ENCODE measurements around the gene SMAD9.
"Not testable (repeated sequence)": the region's sequence is repeated elsewhere in the genome, so short reads cannot be mapped to it uniquely, and the experiment has no call there.

SMAD9 gene

DNA sequence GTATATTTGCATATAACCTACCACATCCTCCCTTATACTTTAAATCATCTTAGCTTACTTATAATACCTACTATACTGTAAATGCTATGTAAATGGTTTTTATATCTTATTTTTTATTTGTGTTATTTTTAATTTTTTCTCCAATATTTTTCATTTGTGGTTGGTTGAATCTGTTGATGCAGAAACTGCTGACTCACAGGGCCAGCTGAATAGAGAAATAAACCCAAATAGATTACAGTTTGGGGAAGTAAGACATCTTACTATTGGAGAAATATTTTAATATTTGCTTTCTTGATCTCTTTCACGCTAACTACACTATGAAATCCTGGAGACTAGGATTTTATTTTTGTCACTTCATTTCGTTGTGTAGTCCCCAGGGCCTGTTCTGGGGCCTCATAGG, 7.1 kb downstream of the SMAD9 start:
- H3K27ac ChIP-seq: no peak overlapping the region
- DNase-seq (ENCODE audit: low read depth, low spot score): no peak

DNA sequence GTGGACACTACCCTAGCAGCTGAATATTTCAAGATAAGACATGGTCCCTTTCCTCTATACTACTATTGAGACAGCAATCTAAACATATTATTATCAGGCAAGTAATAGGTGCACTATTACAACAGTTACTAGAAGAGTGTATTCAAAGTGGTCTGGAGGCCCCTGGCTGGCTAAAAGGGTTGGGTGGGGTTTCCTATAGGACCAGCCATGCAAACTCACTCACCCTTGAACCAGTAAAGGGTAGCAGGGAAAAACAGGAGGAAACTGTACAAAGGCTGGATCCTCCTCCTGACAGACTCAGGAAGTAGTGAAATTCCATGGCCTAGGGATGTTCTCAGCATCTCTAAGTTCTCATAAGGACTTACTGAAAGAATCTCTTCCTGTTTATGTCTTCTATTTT, 7.7 kb downstream of the SMAD9 start:
- no peak for DNase-seq (ENCODE audit: low read depth, low spot score)
- no peak overlapping the region for H3K27ac ChIP-seq

DNA sequence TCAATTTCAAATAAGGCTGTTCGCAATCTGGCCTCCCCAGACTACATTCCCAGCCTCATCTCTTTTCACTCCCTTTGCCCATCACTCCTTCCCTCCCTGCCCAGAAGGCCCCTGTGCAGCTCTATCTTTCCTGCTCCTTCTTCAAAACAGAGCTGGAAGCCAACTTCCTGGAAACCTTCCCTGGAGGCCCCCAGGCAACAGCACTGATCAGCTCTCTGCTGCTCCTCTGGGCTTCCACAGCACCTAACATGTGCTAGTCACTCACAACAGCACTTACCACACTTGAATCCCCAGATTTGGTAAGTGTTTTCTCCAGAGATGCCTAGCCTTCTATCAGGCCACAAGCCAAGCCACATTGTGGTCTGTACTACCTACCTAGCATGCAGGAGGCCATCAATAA, 9.5 kb downstream of the SMAD9 start:
- no peak for DNase-seq (ENCODE audit: low read depth, low spot score)
- H3K27ac ChIP-seq: no peak overlapping the region

DNA sequence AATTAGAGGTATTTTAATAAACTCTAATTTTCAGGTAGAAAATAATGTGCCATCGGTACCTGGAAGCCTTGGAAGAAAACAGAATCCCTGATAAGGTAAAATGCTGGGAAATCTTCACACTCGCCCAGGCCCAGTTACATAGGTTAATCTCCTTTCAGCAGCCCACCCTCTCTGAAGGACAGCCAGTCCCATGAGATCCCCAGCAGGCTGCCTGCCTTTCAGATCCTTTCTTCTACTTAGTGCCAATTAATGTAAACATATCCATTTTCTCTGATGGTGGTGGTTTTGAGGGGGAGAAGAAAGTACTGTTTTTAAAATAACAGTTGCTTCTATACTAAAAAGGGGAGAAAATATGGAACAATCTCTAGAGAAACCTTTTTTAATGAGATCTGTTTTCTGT, 12.2 kb downstream of the SMAD9 start:
- no peak overlapping the region for H3K27ac ChIP-seq
- no peak for DNase-seq (ENCODE audit: low read depth, low spot score)

DNA sequence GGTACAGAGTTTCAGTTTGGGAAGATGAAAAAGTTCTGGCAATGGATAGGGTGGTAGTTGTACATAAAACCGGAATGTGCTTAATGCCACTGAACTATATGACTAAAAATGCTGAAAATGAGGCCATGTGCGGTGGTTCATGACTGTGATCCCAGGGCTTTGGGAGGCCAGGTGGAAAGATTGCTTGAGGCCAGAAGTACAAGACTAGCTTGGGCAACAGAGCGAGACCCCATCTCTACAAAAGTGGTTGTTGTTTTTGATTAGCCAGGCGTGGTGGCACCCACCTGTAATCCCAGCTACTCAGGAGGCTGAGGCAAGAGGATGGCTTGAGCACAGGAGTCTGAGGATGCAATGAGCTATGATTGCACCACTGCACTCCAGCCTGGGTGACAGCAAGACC, 12.8 kb downstream of the SMAD9 start:
- no peak overlapping the region for H3K27ac ChIP-seq
- no peak for DNase-seq (ENCODE audit: low read depth, low spot score)

DNA sequence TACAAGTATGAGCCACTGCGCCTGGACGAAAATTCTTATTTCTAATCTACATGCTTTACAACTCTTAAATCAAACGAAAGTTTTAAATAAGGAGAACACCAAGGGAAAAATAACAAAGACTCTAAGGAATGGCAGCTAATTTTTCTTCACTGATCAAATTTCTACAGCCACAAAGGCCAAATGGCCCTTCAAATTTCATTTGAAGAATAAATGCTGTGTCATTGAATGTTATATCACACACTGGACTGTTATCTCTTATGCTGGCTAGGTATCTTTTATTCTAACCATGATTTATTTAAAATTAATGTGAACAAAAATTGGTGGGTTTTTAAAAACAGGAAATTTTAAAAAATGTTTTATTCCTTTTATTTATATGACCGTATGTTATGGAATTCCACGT, 14.1 kb downstream of the SMAD9 start:
- DNase-seq (ENCODE audit: low read depth, low spot score): no peak
- no peak overlapping the region for H3K27ac ChIP-seq

DNA sequence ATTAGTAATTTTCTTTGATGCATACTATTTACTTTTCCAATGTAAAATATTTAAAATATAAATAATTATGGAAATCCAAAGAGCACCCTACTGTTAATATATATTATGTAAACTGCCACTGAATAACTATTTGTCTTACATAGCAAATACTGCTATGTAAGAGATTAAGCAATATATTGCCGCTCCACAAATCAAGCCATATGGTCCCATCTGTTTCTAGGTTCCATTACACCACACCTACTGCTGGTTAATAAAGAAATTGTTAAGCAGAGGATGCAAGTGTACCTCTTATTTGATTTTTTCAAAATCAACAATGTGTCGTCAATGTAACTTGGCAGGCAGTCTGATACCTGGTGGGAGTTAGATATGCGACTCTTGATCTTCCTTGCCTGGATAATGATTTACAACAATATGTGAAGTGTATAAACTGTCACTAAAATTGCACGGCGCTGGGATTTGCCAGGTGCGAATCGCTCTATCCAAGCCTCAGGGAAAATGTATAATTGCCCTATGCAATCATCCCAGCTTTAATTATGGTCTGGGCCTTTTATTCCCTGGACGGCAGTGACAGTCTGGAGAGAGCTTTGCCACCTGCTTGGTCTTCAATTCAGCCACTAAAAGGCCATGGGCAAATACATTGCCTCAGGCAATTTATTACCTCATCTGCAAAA, 16.0 kb downstream of the SMAD9 start:
- no peak overlapping the region for H3K27ac ChIP-seq
- no peak for DNase-seq (ENCODE audit: low read depth, low spot score)

DNA sequence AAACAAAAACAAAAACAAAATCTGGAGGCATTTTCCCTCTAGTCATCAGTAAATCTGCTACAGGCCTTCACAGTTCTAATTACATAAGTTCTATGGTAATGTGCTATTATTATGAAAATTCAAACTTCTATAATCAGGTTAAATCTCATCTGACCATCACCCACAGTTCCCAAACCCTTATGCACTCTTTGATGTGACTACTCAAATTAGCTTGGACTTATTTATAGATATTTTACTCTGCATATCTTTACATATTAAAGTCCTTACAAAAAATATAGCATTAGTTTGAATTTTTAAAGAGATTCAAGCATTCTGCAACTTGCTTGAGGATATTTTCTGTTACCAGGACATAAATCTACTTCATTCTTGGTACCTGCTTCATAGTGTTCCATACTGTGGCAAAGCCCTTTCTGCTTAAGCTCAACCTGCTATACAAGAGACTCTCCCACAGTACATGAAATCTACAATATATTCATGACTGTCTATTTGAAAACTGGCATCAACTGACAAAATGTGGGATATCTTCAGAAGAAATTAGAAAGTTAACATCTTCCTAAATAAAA, 22.9 kb downstream of the SMAD9 start:
- H3K27ac ChIP-seq: no peak overlapping the region
- DNase-seq (ENCODE audit: low read depth, low spot score): no peak

DNA sequence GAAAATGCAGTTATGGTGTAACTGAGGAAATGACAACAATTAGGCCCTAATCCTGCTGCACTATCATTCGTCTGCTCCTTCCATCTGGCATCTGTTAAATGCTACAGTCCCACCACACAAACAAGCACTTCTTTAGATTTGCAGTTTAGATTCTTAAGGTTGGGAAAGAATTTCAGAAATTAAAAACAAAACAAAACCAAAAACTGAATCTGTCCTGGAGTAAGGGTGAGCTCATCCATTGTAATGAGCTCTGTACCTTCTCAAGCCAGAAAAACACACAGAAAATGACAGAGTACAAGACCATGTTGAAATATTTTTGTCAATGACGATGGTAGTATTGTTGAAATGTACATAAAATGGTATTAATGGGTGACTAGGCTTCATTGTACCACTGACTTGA, 28.3 kb downstream of the SMAD9 start:
- DNase-seq (ENCODE audit: low read depth, low spot score): no peak
- H3K27ac ChIP-seq: no peak overlapping the region

DNA sequence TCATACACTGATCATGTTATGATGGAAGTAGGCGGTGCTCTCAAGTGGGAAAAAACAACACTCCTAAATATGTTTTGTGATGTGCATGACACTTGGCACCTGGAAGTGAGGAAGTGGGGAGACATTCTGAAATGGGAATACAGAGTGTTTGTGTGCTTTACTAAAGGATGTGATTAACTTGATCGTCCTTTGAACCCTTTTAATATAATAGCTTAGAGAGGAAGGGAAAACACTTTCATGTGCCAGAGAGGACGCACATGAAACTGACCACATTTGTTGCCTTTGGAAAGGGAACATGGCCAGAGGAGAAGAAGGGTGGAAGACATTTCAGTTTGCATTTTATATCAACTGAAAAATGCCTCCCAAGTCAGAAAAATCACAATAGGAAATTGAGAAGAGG, 31.4 kb downstream of the SMAD9 start:
- no peak for DNase-seq (ENCODE audit: low read depth, low spot score)

DNA sequence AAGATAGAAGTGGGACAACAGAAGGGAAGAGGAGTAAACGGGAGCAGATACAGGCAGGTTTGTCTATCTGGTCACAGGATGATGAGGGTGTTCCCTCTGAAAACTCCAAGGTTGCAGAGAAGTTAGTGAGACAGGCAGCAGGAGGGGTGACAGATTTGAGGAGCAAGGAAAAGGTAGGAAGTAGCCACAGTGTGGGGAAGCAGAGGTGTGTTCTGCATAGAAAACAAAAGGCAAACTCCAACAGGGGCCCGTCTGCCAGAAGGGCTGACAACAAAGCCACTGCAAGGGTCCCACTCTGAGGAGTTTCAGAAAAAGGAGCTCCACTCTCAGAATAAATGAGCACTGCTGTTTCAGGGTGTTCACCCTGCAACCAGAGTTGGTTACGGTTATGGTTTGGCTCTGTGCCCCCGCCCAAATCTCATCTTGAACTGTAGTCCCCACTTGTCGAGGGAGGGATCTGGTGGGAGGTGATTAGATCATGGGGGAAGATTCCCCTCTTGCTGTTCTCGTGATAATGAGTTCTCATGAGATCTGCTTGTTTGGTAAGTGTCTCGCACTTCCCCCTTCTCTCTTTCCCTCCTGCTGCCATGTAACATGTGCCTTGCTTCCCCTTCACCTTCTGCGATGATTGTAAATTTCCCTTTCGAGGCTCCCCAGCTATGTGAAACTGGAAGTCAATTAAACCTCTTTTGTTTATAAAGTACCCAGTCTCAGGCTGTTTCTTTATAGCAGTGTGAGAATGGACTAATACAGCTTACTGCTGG, 32.1 kb downstream of the SMAD9 start:
- DNase-seq (ENCODE audit: low read depth, low spot score): no peak
- H3K27ac ChIP-seq: no peak overlapping the region

More for the DNA sequence above, 31.4 kb downstream of the SMAD9 start:
- H3K27ac ChIP-seq: no peak overlapping the region

DNA sequence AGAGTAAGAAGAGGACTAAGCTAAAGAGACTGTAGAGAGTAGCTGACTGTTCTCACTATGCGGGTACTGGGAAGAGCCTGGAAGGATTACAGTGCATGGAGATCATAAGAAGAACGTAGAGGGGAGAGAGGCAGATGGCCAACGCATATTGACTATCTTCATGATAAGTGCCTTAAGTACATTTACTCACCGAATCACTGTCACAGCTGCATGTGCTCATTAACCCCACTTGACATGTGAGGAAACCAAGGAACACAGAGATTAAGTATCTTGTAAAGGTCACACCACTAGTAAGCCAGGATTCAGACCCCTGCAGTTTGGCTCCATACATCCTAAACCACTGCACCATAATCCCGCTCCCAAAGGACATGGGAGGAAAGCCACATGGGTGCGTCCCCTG, 34.1 kb downstream of the SMAD9 start:
- H3K27ac ChIP-seq: no peak overlapping the region
- DNase-seq (ENCODE audit: low read depth, low spot score): no peak

DNA sequence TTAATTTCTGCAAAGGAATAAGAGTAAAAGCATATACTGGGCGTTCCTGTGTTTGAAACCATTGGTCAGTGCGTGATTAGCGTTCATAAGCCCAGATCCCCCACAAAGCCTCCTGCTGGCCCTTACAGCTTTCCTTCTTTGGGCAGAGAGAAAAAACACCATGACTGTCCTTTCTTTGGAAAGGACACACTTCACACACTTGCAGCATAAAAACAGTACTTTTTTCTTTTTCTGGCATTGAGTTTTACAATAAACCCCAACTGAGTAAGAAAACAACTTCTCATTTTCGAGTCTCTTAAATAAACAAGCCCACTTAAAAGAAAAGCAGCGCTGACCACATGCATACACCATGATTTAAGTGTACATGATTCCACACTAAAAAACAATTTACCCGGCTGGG, 35.8 kb downstream of the SMAD9 start:
- no peak overlapping the region for H3K27ac ChIP-seq
- DNase-seq (ENCODE audit: low read depth, low spot score): no peak

DNA sequence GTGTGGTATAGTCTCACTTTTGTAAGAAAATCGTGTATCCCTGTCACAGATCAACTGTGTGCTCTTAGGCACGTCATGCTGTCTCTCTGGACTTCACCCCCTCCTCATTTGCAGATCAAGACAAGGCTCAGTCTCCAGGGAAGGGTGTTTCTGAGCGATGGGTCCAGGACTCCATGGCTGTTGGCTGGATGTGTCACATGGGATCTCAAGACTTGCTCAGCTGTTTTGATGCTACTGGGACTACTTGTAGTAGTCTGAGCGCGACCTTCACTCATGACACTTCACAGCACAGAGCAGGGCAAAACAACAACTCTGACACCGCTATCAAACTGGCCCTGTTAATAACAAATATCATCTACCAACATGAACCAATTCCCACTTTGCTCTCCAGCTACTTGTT, 36.2 kb downstream of the SMAD9 start:
- no peak for DNase-seq (ENCODE audit: low read depth, low spot score)
- H3K27ac ChIP-seq: no peak overlapping the region

DNA sequence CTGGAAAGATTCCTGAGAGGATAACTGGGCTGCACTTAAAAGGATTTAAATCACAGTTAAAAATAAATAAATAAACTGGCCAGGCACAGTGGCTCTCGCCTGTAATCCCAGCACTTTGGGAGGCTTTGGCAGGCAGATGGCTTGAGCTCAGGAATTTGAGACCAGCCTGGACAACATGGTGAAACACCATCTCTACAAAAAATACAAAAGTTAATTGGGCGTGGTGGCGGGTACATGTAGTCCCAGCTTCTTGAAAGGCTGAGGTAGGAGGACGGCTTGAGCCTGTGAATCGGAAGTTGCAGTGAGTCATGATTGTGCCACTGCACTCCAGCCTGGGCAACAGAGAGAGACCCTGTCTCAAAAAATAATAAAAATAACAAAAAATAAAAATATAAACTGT, 36.6 kb downstream of the SMAD9 start:
- not testable (repeated sequence) for H3K27ac ChIP-seq; DNase-seq (ENCODE audit: low read depth, low spot score)

DNA sequence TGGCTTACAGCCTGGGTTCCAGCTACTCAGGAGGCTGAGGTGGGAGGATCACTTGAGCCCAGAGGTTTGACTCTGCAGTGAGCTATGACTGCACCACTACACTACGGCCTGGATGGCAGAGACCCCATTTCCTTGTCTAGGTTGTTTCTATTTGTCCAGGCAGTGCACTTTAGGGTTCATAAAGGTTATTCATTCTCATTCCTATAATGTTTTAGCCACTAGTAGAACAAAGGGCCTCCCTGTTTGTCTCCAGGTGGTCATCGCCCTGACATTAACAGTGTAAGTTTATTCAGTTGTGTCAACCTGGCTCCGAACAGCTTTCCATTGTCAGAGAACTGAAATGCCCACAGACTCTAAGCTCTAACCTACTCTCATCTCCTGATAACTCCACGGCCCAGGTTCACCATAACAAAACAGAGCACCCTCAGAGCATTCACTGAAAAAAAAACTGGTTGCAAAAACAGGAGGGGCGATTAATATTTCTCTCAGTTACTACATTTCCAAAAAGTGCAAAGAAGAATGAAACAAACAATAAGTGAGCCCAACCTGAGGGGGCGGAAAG, 37.1 kb downstream of the SMAD9 start:
- no peak for DNase-seq (ENCODE audit: low read depth, low spot score)

DNA sequence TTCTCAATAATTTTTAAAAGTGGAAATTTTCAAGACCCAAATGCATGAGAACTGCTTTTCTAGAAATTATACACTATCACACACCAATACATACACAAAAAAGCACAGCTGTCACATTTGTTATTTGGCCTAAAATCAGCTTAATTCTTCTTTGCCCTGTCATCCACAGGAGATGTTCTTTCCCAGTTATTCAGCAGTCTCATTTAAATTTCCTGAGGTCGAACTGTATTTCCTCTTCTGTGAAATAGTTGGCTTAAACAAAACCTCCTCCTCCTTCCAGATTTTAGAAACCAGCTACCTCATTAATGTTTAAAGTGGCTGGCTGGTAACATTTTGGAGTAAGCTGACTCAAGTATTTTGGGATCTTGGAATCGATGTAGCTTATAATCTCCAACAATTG, 39.1 kb downstream of the SMAD9 start:
- H3K27ac ChIP-seq: no peak overlapping the region
- no peak for DNase-seq (ENCODE audit: low read depth, low spot score)

More for the DNA sequence above, 37.1 kb downstream of the SMAD9 start:
- no peak overlapping the region for H3K27ac ChIP-seq

DNA sequence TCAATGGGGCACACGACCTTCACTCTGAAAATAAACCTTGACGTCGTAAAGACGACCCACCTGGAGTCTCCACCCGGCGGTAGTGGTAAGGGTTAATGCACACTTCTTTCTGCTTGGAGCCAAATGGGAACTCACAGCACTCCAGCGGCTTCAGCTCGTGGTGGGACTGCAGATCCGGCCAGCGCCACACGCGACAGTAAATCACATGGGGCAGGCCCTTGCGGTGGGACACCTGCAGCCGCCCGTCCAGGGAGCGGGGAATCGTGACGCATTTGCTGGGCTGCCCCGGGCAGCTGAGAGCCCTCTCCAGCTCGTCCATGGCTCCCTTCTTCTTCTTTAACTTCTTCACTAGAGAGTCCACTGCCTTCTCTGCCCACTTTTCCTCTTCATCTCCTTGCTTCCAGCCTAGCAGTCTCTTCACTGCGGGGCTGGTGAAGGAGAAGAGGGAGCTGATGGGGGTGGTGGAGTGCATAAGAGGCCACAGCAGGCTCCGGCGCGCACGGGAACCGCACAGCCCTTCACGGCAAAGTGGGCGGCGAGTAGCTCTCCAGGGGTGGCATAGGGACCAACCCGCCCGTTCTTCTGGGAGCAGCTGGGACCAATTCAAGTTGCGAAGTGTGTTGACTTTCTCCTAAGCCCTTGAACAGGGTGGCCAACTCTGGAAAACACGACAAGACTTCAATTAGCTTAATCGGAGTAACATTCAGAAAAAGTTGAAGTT, 40.7 kb downstream of the SMAD9 start:
- no peak overlapping the region for H3K27ac ChIP-seq
- DNase-seq (ENCODE audit: low read depth, low spot score): no peak

DNA sequence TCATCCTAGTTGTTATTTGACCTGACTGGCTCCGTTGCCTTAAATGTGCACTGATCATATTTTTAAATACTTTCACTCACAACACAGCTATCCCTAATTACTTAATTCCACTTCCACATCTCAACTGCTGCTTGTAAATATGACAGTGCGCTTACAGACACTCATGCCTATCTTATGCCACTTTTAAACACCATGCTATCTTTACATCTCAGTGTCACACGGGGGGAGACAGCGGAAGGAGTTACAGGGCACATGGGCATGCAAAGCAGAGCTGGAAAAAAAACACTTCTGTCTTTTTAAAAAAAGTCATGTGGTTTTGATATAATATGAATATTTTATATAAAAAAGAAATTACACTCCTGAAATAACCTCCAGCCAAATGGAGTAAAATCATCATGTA, 44.1 kb downstream of the SMAD9 start:
- H3K27ac ChIP-seq: no peak overlapping the region
- DNase-seq (ENCODE audit: low read depth, low spot score): no peak

DNA sequence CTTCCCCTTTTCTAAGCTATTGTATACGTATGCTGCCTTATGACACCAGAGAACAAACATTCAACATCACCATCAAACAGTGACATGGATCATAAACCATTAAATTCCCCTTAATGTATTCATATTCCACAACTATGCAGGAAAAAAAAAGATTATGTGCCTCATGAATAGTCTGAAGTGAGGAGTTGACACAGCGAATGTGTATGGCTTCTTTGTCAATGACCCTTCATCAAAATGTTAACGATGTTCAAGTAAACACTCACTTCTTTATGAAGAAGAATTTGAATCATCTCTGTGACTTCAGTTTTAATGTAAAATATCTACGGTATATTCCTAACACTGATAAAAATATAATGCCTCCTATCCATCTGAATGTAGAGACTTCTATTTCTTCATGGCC, 44.6 kb downstream of the SMAD9 start:
- H3K27ac ChIP-seq: no peak overlapping the region
- DNase-seq (ENCODE audit: low read depth, low spot score): no peak

DNA sequence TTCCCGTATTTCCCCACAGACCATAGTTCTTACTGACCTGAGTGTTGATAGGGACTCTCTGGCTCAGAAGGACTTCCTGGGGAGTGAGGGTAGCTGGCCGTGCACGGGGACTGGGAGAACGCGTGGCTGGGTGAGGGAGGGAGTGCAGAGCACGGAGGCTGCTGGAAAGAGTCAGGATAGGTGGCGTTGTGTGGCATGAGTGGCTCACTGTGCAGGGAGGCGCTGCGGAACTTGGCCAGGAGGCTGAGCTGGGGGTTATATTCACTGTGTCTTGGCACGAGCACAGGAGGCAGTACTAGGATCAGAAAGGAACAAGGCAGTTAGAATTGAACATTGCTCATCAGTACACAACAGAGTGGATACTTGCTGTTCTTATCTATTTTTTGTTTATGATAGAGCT, 47.4 kb downstream of the SMAD9 start:
- H3K27ac ChIP-seq: no peak overlapping the region
- DNase-seq (ENCODE audit: low read depth, low spot score): no peak

Measured in epithelial cell of prostate (primary cell).